NCI-H510A (cell line): ENCODE data around the gene TH.

Source experiments
- DNase-seq: peaks from one replicate; lab custom pipeline; 2025; lab: John Stamatoyannopoulos, UW

The TH gene

DNA sequence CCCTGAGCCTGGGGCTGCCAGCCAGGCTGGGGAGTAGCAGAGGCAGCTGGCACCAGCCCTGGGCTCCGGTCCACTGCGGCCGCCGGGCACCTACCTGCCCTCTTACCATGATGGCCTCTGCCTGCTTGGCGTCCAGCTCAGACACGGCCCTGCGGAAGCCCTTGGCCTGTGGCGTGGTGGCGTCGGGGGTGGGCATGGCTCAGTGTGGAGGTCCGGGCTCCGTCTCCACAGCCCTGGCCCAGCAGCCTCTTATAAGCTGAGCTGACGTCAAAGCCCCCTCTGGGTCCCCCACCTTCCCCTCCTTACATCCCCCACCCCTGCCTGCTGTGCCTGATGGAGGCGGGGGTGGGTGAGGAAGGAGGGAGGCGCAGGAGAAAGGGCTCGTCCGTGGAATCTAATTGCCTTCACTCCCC is at the start of gene TH:
TH (minus strand) TSS at position 225 of the 413 bp plus-strand sequence; CDS start at position 196, 29 bp downstream.
- no peak for DNase-seq

DNA sequence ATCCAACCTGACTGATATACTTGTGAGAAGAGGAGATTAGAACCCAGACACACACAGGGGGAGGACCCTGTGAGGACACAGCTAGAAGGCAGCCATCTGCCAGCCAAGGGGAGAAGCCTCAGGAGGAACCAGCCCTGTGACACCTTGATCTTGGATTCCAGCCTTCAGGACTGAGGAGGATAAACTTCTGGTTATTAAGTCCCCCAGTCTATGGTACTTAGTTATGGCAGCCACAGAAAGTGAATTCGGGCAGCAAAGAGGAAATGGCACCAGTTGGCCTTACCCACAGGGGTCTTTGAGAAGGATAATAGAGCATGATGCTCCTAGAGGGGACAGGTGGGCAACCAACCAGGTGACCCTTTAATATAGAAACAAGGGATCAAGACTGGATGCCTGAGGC is 49.4 kb upstream of the TH start:
- DNase-seq: no peak

DNA sequence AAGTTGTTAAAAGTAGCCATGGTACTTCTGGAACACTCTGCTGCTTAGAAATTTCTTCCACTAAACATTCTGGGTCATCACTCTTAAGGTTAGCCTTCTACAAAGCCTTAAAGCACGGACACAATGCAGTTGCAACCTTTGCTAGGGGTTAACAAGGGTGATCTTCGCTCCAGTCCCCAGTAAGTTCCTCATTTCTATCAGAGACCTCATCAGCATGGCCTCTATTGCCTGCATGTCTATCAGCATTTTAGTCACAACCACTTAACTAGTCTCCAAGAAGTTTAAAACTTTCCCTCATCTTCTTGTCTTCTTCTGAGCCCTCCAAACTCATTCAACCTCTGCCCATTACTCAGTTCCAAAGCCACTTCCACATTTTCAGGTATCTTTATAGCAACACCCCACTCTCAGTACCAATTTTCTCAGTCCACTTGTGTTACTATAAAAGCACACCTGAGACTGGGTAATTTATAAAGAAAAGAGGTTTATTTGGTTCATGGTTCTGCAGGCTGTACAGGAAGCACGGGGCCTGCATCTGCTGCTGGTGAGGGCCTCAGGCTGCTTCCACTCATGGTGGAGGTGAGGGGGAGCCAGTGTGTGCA is 48.7 kb upstream of the TH start:
- no peak for DNase-seq

DNA sequence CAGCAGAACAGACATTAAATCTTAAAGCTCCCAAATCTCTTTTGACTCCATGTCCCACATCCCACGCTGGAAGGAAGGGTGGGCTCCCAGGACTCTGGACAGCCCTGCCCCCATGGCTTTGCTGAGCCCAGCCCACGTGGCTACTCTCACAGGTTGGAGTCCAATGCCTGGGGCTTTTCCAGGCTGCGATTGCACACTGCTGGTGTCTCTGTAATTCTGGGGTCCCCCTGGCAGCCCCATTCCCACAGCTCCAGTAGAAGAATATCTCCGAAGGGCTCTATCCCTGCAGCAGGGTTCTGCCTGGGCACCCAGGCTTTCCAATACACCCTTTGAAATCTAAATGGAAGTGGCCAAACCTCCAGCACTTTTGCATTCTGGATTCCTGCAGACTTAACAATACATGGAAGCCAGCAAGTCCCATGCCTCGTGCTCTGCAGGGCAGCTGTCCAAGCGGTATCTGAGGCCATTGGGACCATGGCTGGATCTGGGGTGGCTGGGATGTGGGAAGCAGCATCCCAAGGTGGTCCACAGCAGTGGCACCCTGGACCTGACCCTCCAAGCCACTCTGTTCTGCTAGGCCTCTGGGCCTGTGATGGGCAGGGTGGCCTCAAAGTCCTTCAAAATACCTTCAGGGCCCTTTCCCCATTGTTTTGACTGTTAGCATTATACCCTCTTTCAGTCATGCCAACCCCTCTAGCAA is 47.9 kb upstream of the TH start:
- DNase-seq: no peak

DNA sequence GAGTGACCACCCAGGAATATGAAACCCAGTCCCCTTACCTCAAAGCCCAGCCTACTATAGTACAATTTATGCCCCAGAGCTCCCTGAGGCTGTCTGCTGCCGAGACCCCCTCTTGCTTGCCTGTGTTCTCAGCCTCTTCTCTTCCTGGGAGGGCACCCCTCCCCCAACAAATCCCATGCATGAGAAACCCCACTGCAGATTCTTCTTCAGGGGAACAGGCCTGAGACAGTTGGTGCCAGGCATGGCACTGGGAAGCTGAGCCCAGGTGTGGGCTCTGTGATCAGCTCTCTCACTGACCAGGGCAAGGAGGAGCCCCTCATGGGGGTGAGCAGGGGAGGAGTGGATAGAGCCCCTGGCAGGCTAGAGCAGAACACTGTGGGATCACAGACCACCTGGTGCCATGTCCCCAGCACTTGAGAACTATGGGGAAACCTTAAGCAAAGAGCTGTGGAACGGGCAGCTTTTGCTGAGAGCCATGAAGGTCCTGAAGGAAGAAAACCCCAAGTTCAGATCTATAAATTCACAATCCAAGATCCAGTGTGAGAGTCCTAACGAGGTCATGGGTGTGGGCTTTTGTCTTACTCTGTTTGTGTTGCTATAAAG is 46.5 kb upstream of the TH start:
- no peak for DNase-seq

DNA sequence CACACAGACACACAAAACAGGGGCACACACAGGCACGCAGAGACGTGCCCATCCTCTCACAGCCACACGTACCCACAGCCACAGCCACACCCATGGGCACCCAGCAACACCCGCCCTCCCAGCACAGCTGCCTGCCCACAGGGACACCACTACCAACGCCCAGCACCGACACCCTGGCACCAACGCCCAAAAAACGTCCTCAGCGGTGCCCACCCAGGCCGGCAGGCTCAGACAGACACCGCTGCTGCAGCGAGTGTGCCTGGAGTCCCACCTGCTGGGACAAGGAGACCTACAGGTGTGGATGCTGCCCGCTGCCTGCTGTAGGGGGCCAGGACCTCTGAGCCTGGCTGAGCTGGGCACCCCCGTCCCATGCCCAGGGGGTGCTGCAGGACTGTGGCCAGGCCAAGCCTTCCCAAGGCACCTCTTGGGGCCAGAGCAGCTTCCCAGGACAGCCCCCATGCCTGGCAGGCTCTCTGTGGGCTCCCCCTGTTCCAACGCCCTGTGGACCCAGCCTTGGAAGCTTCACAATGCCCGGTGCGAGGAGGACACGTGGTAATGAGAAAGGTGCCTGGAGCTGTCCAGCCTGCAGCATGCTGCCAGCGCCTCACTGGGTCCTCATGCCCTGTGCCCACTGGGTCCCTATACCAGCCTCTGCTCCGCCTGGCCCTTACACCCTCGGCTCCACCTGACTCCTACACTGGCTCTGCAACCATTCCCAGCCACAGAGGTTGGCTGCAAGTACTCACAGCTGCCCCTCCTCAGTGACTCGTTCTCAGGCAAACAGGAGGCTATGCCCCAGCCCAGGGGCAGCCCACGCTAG is 45.8 kb upstream of the TH start:
- DNase-seq: no peak

DNA sequence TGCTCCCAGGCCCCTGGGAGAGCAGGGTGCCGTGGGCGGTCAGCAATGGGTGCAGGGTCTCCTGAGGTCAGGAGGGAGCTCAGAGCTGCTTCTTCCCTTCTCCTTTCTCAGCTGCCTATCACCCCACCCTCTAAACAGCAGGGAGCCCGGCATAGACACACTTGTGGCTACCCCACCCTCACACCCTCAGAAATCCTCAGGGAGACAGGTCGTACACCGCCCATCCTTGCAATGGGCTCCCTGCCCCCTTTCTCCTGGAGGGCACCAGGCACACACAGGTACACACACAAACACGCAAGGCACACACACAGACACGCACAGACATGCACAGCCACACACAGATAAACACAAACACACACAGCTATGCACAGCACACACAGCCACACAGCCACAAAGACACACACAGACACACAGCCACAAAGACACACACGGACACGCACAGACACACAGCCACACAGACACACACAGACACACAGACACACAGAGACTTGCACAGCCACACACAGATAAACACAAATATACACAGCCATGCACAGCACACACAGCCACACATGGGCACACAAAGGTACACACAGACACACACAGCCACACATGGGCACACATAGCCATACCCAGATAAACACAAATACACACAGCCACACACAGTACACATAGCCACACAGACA is 44.9 kb upstream of the TH start:
- DNase-seq: no peak

DNA sequence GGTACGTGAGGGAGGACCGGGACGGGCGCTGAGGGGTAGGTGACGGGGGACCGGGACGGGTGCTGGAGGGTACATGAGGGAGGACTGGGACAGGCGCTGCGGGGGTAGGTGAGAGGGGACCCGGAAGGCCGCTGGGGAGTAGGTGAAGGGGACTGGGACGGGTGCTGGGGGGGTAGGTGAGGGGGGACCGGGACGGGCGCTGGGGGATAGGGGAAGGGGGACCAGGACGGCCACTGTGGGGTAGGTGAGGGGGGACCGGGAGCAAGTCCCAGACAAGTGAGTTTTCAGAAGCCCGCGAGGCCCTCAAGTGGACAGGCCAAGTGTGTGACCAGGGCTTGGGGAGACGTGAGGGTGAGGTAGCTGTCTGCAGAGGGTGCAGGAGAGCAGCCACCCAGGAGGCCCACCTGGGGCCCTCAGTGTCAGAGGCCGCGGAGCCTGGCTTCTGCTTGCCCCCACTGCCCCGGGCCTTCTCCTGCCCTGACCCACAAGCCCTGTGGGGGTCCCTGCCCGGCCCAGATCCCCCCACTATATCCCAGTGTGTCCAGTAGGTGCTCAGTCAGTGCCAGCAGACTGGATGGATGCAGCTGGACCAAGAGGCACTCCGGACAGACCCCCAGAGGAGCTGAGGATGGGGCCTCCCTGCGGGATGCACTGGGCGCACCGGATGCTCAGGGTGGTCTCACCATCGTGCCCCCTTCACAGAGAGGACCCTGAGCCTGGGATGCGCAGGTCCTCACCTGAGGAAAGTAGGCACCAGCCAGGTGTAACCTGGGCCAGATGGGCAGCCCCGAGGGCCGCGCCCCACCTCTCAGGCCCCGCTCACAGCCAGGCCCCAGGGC is 44.2 kb upstream of the TH start:
- no peak for DNase-seq

DNA sequence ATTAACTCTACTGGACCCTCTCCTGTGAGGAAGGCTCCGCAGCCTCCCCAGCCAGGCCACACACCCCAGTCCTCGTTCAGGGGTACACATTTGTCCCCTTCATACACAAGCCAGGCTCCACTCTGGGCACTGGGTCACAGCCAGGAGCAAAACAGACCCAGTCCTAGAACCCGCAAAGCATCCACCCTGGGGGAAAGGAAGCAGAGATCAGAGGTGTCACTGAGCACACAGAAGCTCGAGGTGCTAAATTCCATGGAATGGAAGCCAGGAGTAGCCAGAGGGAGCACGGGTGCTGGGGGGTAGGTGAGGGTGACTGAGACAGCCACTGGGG is 43.6 kb upstream of the TH start:
- DNase-seq: no peak

DNA sequence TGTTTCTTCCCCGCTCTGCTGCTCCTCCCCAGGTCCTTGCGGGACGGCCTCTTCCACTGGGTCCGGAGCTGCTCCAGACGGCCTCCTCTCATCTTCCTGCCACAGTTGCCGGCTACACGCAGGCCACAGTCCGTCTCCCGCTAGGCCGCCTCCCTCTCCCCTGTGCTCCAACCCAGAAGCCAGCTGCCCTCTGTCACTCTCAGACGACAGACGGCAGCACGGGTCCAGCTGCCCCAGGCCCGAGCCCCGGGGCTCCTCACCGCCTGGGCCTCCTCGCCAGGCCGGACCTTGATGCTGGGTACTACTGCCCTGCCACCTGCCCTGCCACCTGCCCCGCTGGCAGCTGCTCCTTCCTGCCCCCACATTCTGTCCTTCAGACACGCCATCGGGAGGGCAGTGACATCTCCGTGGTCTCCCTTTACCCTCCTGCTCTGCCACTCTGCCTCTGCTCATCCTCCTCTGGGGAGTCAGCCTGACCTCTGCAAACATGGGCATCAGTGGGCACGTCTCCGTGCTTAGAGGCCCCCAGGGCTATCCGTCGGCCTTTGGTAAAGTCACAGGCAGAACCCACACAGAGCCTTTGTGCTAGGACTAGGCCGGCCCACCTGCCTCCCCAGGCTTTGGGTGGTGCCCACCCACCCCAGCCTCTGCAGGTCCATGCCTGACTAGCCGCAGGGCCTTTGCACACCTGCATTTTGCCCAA is 43.1 kb upstream of the TH start:
- peak; percentile 8 for DNase-seq

DNA sequence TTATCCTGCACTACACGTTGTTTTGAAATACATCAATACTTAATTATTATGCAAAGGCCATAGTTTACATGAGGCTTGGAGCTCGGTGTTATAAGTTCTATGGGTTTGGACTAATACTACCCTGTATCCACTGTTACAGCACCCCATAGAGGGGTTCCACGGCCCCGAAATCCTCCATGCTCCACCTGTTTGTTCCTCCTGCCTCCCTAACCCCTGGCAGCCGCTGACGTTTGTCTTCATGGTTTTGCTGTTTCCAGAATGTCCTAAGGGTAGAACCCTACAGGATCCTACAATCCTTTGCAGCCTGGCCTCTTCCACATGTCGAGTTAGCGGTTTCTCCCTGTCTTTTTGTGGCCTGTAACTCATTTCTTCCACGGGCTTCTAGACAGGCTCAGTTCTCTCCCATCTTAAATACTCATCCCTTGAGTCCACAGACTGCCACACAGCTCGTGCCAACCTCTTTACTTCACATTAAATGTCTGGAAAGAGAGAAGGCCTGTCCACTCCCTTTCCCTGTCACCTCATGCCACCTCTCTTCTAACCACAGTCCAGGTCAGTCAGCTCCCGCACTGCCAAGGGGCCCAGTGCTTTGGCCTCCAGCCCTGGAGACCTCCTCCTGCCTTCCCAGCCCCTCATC is 42.4 kb upstream of the TH start:
- no peak for DNase-seq

DNA sequence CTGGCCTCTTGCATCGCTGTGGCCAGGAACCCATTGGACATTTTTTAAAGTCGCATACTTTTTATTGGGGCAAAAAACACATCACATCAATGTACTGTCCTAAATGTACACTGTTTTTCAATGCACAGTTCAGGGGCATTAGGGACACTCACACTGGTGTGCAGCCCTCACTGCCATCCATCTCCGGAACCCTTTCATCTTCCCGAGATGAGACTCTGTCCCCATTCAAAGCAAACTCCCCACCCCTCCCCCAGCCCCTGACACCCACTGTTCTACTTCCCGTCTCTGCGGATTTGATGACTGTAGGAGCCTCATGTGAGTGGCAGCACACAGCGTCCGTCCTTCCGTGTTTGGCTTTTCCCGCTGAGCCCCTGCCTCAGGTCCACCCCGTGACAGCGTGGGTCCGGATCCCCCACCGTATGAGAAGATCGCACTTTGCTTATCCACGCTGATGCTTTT is 41.8 kb upstream of the TH start:
- peak; percentile 8 for DNase-seq

DNA sequence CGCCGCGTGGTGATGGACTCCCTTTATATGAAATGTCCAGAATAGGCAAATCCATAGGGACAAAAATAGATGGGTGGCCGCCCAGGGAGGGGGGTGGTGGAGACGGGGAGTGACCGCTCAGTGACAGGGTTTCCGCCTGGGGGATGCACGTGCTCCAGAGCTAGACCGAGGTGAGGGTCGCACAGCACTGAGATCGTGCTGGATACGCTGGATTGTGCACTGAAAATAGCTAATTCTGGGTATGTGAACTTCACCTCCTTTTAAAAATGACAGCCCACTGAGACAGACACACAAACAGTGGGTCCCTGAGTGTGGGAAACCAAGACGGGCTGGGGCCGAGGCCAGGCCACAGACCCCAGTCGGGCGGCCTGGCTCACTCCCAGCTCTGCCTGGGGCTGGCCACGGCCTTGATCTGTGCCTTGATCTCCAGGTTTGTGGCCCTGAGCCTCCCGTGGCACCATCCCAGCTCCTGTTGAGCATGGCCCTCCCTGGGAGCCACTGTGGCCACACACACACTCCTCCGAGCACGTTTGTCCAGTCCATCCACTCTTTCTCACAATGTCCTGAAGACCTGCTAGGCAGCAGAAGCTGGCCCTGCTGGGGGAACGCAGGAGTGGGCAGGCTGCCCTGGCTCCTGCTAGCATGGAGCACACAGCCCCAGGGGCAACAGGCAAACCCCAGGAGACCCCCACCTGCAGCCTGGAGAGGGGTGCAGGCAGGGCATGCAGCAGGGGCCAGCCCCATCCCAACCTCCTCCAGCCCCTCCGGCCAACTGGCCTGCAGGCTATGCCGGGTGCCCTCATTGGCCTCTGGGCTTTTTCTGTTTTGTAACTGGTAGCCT is 41.0 kb upstream of the TH start:
- DNase-seq: no peak

DNA sequence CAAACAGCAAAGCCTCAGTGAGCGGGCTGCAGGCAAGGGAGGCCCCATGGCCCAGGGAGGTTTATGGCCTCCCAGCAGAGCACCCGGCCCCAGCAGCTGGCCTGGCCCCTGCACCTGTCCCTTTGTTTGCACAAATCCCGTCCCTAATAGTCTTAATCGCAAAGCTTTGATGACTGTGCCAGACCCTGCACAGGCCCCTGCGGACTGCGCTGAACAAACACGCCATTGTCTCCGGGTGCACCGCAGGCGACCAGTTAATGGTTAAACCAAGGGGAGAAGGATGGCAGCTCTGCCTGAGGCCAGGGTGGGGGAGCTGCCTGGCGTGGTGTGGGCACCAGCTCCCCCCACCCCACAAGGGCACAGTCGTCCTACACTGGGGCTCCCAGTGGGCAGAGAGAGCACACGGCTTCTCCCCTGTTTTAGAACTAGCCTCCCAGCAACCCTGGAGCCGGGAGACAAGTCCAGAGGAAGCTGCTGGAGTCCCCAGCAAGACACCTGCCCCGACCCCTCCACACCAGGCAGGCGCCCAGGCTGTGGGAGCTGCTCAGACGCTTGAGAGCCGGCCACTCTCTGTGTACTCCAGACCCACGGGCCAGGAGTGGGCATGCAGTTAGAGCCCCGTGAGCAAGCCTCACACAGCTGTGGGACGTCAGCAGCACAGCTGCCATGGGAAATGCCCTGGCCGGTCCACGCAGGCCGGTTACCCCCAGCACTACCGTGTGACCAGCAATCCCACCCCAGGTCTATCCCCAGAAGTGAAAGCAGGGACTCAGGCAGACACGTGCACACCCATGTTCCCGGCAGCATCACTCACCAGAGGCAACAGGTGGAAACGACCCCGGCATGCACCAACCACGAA is 39.7 kb upstream of the TH start:
- peak; percentile 78 for DNase-seq

DNA sequence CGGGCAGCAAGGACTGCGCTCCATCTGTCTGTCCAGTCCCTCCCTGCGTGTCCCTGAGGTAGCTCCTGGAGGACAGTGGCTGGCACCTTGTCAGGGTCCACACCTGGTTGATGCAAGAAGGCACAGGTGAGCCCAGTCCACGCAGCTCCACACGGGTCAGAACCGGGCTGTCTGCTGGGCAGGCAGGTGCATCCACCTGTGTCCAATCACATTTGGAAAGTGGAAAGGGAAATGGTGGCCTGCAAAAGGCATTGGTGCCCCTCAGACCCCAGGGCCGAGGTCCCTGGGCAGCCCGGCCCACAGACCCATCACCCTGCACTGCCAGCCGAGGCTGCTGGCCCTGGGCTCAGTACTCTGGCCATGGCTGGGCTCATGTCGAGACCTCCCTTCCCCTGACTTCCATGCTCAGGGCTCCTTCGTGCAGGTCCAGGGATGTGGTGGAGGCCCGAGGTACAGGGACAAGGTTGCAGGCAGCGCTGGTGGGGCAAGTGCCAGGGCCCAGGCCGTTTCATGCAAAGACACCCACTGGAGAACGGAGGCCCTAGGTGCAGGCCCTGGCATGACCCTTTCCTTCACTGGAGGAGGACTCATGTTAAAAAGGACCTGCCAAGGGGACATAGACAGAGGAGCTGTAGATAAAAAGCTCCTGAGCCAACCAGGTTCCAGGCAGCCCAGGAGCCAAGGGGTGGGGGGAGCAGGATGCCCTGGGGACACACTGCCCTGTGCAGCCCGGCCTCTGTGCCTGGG is 38.9 kb upstream of the TH start:
- DNase-seq: no peak

DNA sequence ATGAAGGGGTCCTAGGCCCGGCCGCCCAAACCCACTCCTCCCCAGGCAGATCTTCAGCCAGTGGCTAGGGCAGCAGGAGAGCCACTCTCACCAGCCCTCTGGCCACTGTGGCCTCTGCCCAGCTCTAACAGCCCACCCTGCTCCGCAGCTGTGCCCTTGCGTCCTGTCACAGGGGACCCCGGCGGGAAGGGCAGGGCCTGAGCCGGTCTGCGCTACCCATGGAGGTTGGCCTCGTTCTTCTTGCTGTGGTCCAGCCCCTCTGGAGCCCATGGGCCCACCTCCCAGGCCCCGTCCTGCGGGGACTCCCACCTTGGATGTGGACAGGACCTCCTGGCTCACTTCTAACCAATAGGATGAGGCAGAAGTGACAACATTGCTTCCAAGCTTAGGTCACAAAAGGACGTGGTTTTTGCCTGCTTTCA is 38.3 kb upstream of the TH start:
- DNase-seq: no peak

DNA sequence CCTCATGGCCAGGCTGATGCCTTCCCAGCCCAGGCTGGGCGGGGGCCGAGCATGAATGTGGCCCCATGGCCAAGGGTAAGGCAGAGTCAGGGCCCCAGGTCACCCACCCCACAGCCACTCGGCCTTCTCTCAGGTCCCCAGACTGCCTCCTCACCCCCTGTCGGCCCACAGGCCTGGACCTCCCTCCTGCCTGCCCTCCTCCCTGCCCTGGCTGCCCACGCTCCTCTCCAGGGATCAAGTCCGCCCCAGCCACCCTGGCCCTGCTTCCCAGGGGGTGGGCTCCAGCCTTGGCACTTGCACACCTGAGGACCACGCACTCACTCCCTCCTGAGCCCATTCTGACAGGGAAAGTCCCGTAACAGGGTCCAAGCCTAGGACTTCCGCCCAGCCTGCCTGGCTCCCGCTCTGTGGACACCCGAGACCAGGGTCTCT is 37.8 kb upstream of the TH start:
- DNase-seq: no peak
